Measurements from ENCODE around the gene TAS2R16. TPM values are rescaled to one million over a fixed set of nuclear protein-coding genes. Genes with fewer than 3 reads are reported as not detected.
"Not testable (repeated sequence)": the region's sequence is repeated elsewhere in the genome, so short reads cannot be mapped to it uniquely, and the experiment has no call there.

TAS2R16 gene
- total RNA-seq, 1 donor from 2014 or later: not detected

DNA sequence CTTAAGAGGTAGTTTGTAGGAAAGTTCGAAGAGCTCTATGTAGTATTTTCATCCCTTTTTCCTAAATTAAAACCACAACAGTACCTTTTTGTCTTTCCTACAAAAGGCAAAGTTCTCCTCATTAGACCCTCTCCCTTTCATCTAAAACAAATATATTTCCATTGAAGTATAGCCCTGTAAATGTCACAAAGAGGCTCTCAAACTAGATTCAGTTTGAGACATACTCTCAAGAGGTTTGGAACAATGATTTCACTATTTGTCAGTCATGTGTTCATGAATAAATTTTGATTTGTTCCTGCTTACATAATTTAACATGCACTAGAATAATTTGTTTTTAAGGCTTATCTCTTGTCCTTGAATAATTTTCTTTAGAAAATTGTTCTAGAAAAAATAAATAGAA is 12.2 kb downstream of the TAS2R16 start:
- ATAC-seq (ENCODE audit: poor library complexity) (no peak), DNase-seq (no peak)
- intact Hi-C loops (cut with DNase I): no loop called here

DNA sequence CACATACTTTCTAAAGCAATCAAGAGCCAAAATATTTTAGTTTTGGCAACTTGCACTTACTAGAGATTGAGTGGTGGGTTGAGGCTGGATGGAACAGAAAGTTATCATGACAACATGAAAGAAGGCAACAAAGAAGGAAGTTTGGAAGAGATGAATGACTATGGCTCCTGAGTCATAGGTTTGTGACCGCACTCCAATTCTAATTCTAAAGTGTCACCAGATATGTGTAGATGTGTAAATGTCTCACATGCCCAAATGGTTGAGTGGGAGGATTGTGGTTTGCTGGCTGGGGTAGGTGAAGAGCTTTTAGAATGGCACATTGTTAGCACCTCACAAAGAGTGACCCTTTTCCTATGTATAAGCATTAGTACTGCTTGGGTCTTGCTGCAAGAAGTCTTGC is 20.2 kb downstream of the TAS2R16 start:
- ATAC-seq (ENCODE audit: poor library complexity) (no peak), DNase-seq (no peak)
- intact Hi-C loops (cut with DNase I): no loop called here

DNA sequence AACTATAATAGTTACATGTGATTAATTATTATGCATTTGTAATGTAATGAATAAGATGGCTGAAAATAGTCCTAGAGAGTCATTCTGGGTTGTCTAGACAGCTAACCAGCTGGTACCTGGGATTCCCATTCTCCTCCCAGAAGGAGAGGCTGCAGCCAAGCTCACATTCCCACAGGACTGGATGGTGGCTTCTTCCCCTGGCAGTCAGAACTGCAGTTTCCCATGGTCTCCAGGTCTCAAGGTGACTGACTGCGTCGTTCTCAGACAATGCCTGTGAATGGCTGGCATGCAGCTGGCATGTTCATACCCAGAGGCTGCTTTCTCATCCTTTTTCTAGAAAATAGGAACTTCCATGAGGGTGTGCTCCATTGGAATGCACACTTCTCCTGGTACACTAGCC is 21.3 kb downstream of the TAS2R16 start:
- DNase-seq: no peak
- intact Hi-C loops (cut with DNase I): no loop called here
- ATAC-seq (ENCODE audit: poor library complexity): no peak

DNA sequence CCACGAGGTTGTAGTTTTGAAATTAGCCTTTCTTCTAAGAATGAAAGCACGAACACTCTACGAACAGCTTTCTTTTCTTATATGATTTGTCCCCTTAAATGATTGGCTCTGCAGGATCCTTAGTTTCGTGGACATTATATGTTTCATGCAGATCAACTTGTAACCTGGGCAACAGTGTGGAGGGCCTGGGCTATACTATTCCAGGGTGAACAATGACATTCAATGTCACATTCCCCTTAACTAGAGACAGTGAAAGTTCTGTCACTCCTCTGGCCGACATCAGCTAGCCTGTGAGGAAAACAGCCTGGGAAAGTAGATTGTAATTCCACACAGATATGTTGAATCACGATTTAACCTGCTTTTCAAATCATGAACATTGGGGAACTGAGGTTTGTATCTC is 23.4 kb downstream of the TAS2R16 start:
- DNase-seq (no peak), ATAC-seq (ENCODE audit: poor library complexity) (no peak)
- intact Hi-C loops (cut with DNase I): no loop called here

DNA sequence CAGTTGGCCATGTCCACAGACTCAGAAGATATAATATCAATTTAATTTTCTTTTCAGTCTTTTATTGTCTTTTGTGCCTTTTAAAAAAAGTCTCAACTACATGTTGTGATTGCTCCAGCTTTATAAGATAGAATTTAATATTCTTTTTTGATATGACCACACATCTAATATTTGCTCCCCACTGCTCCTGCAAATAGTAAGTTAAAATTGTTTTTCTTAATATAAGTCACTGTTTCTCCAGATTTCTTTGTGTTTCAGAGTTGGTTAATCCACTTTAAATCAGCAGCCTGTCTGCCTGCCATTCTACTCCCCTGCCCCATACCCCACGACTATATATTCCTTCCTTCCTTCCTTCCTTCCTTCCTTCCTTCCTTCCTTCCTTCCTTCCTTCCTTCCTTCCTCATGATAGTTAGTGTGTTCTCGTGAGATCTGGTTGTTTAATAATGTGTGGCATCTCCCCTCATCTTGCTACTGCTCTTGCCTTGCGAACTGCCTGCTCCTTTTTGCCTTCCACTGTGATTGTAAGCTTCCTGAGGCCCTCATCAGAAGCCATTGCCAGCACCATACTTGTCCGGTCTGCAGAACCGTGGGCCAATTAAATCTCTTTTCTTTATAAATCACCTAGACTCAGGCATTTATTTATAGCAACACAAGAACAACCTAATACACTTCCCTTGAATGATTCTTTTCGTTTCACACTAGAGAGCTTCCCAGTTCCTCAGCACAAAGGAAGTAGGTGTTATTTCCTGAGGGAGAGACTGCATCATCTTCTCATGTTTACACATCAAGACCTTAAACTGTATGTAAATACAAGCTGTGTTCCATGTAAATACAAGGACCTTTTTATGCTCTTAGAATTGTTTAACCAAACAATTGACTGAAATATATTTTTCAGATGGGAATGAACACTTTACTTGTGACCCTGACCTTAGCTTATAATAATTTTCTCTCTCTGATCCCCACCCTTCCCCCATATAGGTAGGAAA is 24.5 kb downstream of the TAS2R16 start:
- DNase-seq (no peak), ATAC-seq (ENCODE audit: poor library complexity) (no peak)
- intact Hi-C loops (cut with DNase I): no loop called here

DNA sequence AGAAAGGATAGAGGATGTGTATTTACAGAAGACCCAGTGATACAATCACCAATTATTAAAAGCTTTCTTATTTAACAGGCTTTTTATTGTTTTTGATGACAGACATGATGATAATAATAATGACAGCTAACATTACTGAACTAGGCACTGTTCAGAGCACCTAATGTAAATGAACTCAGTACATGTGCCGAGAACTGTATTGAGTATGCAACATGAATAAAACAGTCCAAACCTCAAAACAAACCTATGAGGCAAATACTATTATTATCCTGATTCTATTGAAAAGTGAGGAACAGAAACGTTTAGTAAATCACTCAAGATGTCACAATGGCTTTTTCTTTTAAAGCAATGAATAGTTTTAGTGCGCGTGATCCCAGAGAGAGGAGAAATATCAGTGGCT is 27.1 kb downstream of the TAS2R16 start:
- intact Hi-C loops (cut with DNase I): no loop called here

DNA sequence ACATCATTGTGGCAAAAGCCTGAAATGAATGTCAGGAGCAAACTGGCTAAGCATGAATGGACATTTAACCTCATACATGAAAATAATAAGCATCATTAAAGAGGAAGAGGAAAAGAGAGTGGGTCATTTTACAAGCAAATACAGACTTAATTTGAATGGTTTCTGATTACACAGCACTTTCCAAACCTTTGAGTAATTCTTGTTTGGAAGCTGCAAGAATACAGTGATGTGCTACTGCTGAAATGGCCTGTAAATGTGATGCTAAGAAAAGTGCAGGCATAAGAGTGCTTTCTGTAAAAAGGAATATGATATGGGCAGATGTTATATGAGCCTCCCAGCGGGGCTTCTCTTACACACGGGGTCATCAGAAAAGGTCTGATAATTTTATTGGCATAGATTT is 30.2 kb downstream of the TAS2R16 start:
- intact Hi-C loops (cut with DNase I): no loop called here
- DNase-seq (no peak), ATAC-seq (ENCODE audit: poor library complexity) (no peak)

More for the DNA sequence above, 27.1 kb downstream of the TAS2R16 start:
- ATAC-seq (ENCODE audit: poor library complexity): no peak
- DNase-seq: no peak

DNA sequence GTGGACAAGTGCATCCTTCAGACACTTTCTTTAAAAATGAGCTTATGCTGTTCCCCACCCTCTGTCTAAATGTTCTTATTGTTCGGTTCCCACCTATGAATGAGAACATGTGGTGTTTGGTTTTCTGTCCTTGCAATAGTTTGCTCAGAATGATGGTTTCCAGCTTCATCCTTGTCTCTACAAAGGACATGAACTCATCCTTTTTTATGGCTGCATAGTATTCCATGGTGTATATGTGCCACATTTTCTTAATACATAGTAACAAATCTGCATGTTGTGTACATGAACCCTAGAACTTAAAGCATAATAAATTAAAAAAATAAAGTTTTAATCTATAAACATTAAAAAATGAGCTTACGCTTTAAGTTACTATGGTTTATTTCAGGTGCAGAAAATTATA is 41.8 kb downstream of the TAS2R16 start:
- ATAC-seq (ENCODE audit: poor library complexity); DNase-seq; intact Hi-C loops (cut with DNase I): not testable (repeated sequence)

DNA sequence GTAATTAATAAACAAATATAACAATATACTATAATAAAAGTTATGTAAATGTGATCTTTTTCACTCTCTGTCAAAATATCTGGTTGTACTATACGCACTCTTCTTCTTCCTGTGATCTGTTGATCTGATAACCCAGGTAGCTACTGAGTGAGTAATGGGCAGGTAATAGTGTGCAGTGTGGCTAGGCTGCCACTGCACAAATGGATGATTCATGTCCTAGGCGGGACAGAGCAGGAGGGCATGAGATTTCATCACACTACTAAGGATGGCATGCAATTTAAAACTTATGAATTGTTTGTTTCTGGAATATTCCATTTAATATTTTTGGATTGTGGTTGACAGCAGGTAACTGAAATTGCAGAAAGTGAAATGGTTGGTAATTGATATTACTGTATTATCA is 44.5 kb downstream of the TAS2R16 start:
- intact Hi-C loops (cut with DNase I): no loop called here
- no peak for ATAC-seq (ENCODE audit: poor library complexity)
- DNase-seq: no peak

DNA sequence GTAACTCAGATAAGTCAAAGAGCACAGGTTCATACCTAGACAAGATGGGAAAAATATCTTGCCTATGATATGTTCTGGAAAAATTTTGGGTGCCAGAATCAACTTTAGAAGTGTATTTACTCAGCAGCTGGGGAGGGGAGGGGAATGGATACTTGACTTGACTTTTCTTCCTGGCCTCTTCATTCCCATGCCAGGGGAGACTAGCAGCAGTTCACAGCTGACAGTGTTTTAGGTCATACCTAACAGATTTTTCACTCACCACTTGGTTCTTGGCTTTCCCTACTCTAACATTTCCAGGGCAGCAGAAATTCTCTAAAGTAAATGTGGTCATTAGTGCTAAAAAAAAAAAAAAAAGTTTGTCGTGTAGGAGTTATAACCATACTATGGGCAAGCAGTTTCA is 46.3 kb downstream of the TAS2R16 start:
- DNase-seq (no peak), ATAC-seq (ENCODE audit: poor library complexity) (no peak)
- intact Hi-C loops (cut with DNase I): no loop called here

Other genes with a start within 250 kb of the TAS2R16 start
- gene CADPS2, start 109.2 kb downstream of the TAS2R16 start, total RNA-seq: 20.3 TPM
- gene SLC13A1, start 204.3 kb upstream of the TAS2R16 start, total RNA-seq: not detected

Data from Right ventricle myocardium superior (tissue), 1 donor.